Brain microvascular endothelial cell (primary cell): Measurements from ENCODE around the gene NPEPL1.

ENCODE experiments used
- DNase-seq: peaks from one replicate; pipeline ENCODE4 v3.0.0-alpha.2; 2020
- H3K27ac ChIP-seq: fragments of 250-450 bp; sonication (Bioruptor Pico); 2 replicates; pipeline ENCODE4 v1.5.1; 2020; ENCODE audit warnings: mild to moderate bottlenecking, moderate library complexity
- H3K27me3 ChIP-seq: fragments of 250-450 bp; sonication (Bioruptor Pico); replicated peaks from 2 replicates; pipeline ENCODE4 v1.5.1; 2020; ENCODE audit warnings: mild to moderate bottlenecking
- H3K36me3 ChIP-seq: fragments of 250-450 bp; sonication (Bioruptor Pico); replicated peaks from 2 replicates; pipeline ENCODE4 v1.5.1; 2020; ENCODE audit warnings: mild to moderate bottlenecking
- H3K4me3 ChIP-seq: 2 replicates; pipeline ENCODE4 v1.5.1; 2011; ENCODE audit warnings: low read depth, mild to moderate bottlenecking, control low read depth, low read length, moderate library complexity
- CTCF ChIP-seq: IDR thresholded peaks from 2 replicates; pipeline ENCODE4 v1.5.1; 2011; ENCODE audit warnings: low read depth, mild to moderate bottlenecking, moderate library complexity, low read length, control low read depth, inconsistent platforms; ENCODE audit errors: missing control alignments
- in situ Hi-C: cut with HindIII; loops from 2 replicates; pipeline ENCODE4 v1.10.0; 2017; ENCODE audit warnings: low sequenced_read_pairs, low pct_ligation_motif_present

Gene NPEPL1

DNA sequence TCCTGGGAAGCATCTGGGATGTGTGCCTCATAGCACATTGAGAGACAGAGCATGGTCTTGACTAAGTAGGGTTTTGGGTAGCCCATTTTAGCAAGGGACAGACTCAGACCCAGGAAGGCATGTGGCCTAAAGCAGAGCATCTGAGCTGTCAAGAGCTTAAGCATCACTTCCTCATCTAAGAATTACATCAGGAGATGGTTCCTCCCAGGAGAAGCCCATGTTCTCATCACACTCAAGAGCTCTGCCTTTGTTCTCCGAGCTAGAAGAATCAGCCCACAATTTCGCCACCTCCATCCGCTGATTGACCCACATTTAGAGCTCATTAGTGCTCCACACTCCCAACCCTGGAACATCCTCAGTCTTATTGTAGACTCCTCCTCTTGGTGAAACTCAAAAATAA, 68.3 kb downstream of the NPEPL1 start:
- no peaks in the 10 kb centered on the region for H3K27me3 ChIP-seq
- no peak for TF ChIP-seq CTCF
- in situ Hi-C loops, result no loop called here

GRCh38 chr20:58762120-58762519, 69.5 kb downstream of the NPEPL1 start:
- no peak for TF ChIP-seq CTCF
- Histone ChIP-seq H3K27me3 (no peaks in the 10 kb centered on the region), H3K4me3 (no peak overlapping the region), H3K36me3 (no peaks in the 10 kb centered on the region), H3K27ac (no peak overlapping the region)
- in situ Hi-C loops, result no loop called here
- DNase-seq, result no peak

More for the DNA sequence above, 68.3 kb downstream of the NPEPL1 start:
- no peak overlapping the region for H3K27ac ChIP-seq
- H3K36me3 ChIP-seq, result no peaks in the 10 kb centered on the region
- no peak overlapping the region for H3K4me3 ChIP-seq
- no peak for DNase-seq

DNA sequence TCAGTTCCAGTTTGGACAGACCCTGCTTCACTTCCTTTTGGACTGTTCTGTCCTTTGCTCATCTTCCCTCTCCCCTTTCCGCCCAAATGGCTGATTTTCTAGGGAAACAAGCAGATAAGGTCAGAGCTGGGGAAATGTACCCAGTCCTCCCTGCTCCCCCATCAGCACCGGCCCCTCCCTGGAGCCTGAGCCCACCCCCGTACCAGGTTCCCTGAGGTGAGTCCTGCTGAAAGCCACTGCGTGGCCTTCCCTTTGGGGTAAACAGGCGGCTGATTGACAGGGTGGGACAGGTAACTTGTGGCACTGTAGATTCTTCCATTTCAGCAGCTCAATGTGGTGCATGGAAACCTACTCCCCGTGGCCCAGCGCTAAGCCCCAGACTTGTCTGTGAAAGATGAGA, 70.5 kb downstream of the NPEPL1 start:
- no peak for TF ChIP-seq CTCF
- no peak overlapping the region for H3K27ac ChIP-seq
- in situ Hi-C loops, result no loop called here
- no peak overlapping the region for H3K4me3 ChIP-seq
- H3K27me3 ChIP-seq, result no peaks in the 10 kb centered on the region
- H3K36me3 ChIP-seq, result no peaks in the 10 kb centered on the region
- DNase-seq, result no peak
